NCI-H446 treated with DMSO at 0.1 percent for 48 hours (cell line): Measurements from ENCODE around the gene PSMC5.

Experiments
- DNase-seq: peaks from one replicate; lab custom pipeline; 2025; lab: John Stamatoyannopoulos, UW

The PSMC5 gene

GRCh38 chr17:63820963-63821561 is 6.2 kb upstream of the PSMC5 start:
- no peak for DNase-seq

DNA sequence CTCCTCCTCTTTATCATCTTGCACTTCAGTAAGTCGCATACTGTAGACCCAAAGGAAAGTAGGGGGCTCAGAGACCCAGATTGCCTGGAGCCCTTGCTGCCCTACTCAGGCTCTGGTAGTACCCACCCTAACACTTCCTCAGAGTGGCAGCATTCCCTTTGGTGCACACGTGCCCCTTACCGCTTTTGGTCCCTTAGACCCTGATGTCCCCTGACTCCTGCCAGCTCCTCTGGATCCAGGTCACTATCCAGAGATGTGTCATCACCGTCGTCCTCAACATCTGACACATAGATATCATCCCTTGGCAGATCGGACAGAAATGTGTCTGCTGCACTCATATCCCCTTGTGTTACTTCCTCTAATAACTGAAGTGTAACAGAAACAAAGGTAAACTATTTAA is 5.4 kb upstream of the PSMC5 start:
- DNase-seq: no peak

DNA sequence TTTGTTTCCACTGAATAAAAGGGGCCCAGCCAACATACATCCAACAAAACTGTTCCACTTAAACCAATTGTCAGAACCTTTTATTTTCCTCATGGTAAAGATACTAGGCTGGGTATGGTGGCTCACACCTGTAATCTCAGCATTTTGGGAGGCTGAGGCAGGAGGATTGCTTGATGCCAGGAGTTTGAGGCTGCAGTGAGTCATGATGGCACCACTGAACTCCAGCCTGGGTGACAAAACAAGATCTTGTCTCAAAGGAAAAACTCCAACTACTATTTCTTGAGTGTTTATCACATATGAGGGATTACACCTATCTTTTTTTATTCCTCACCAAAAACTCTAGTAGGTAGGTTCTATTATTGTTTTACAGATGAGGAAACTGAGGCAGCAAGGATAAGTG is 4.7 kb upstream of the PSMC5 start:
- no peak for DNase-seq

DNA sequence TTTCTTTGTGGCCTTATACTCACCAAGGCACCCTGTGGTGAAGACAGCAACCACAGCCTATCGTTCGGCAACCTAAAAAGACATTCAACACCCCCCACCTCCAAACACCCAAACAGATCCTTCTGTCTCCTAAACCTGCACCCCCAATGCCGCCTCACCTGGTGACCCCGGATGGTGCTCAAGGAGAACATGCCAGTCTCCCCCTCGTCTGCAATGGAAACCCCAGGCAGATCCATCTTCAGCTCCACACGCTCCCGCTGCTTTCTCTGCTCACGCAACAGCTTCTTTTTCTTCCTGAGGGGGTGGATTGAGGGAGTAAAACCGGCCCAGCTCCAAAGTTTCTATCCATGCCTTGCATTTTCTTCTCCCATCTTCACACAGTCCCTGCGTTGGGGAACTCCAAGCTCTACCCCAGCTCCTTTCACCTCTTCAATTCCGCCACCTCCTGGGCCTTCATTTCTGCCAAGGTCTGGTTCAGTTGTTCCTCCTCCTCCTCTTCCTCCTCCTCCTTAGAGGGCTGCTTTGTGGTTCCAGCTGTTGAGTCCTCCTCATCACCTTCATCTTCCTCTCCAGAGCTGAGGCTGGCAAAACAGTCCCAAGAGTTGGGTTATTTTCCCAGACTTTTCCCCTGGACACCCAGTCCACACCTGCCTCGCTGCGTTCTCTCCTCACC is 3.4 kb upstream of the PSMC5 start:
- DNase-seq: no peak

DNA sequence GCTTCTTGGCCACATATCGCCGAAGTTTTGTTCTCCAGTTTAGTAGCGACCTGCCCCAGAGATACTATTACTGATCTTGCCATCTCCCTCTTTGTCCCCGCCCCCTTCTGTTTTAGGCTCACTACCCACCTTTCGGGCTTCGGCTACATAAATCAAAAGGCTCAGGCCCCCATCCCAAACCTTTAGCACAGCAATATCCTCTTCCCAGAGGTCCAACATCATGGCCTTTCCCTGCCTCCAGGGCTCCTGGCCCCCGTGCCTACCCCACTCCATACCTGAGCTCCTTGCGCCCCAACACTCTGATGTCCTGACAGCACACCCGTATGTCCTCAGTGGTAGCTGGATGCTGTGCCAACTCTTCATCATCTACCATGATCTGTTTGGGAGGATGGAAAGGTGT is 2.9 kb upstream of the PSMC5 start:
- no peak for DNase-seq

- DNase-seq: no peak
Measured at GRCh38 chr17:63826468-63827001, 696 bp upstream of the PSMC5 start.

- no peak for DNase-seq
Measured at GRCh38 chr17:63827801-63828221, 580 bp downstream of the PSMC5 start.

- no peak for DNase-seq
Measured at GRCh38 chr17:63828936-63829335, 1.7 kb downstream of the PSMC5 start.

DNA sequence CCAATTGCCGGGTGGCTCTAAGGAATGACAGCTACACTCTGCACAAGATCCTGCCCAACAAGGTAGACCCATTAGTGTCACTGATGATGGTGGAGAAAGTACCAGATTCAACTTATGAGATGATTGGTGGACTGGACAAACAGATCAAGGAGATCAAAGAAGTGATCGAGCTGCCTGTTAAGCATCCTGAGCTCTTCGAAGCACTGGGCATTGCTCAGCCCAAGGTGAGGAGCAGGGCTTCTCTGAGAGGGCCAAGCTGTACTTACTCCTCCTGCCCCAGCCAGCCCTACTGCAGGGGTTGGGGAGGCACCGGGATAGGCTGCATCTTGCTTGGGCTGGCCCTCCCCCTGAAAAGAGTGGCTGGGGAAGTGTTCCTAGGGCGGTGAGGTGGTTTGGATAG is 3.0 kb downstream of the PSMC5 start:
- no peak for DNase-seq

DNA sequence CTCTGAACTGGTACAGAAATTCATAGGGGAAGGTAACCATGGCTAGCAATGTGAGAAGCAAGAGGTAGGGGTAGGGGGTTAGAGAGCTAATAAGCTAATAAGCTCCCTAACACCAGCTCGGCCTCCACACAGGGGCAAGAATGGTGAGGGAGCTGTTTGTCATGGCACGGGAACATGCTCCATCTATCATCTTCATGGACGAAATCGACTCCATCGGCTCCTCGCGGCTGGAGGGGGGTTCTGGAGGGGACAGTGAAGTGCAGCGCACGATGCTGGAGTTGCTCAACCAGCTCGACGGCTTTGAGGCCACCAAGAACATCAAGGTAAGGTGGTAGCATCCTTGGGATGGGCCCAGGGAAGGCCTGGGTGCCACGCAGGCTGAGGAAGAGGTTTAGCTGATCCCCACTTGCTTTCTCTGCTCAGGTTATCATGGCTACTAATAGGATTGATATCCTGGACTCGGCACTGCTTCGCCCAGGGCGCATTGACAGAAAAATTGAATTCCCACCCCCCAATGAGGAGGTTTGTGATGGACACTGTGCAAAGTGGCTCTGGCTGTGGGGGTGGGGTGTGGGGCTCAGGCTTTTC is 3.8 kb downstream of the PSMC5 start:
- DNase-seq: no peak

DNA sequence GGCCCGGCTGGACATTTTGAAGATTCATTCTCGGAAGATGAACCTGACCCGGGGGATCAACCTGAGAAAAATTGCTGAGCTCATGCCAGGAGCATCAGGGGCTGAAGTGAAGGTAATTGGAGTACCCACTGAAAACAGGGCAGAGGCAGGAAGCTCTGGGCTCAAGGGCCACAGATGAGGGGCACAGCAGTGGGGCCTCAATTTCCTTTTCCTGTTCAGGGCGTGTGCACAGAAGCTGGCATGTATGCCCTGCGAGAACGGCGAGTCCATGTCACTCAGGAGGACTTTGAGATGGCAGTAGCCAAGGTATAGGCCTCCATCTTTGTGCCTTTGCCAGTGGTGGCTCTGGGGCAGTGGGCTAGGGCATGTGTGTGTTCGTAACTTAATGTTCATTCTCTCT is 4.3 kb downstream of the PSMC5 start:
- no peak for DNase-seq

GRCh38 chr17:63832014-63832413 is 4.8 kb downstream of the PSMC5 start:
- DNase-seq: no peak

DNA sequence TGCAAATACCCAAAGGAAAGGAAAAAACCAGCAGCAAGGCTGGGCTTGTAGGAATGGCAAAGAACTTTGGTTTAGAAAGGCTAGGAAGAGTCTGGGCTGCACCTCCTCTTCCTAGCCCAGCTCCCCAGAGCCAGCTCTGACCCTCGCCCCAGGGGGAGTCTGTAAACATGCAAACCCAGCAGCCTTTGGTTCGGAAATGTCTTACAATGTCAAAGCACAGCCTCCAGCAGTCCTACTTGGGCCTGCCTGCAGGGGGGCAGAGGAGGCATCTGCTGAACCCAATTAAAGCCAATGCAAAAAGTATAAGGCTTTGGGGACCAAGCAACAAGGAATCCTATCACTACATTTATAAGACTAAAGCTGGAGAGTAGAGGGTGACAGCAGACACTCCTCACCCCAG is 5.2 kb downstream of the PSMC5 start:
- DNase-seq: no peak

DNA sequence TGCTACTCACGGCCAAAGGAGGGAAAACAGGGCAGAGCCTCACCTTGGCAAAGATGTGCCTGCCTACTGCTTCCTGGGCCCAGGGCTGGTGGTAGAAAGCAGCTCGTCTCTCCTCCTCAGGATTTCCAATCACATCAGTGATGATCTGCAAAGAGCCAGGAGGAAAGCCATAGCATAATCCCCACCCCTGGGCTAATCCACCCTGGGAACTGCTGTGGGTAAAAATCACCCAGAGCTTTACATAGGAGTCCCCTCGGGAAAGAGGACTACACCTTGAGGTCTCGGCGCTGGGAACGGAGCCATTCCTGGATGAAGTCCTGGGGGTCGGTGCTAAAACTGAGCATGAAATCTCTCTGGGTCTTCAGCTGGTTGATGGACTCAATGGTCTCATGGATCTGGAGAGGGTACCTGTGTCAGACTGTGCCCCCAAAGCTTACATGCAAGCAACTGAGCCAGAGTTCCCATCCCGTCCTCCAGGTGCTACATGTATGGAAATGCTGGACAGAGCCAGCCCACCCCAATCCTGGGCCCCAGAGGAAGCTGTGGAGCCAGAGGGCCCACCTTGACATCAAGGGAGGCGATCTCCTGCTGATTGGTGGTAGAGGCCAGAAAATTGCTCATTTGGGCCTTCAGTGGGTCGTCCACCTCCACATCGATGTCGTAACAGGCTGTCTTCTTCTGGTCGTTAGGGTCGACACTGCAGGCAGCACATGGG is 6.0 kb downstream of the PSMC5 start:
- DNase-seq: no peak

GRCh38 chr17:63833741-63834373 is 6.6 kb downstream of the PSMC5 start:
- DNase-seq: no peak

DNA sequence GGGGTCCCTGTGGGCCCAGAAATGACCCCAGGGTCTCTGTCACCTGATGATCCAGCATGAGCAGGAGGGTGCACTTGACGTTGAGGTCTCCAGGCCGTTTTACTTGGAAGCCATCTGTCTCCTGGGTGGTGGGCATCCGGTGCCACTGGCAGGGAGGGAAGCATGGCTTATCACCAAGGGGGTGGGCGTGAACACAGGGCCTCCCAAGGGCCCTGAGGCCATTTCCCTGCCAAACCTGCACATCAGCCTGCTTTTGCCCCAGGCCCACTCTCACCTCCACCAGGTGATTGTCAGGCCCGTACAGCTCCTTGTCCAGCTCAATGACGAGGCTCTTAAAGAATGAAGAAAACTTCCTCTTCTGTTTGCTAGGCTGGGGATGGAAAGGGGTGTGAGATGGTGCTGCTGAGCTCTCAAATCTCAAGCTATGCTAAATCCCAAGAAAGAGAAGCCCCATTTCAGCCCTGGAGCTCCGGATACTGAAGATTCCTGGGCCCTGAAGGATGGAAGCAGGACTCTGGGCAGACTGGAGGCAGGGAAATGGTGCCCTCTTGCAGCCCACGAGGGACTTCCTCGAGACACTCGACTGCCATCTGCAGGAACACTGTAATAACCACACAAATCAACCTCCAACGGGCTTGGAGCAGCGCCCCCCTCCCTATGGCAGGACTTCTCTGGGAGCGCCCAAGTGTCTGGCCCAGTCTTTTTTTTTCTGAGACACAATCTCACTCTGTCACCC is 7.4 kb downstream of the PSMC5 start:
- peak; percentile 32 for DNase-seq

- DNase-seq: no peak
Measured at GRCh38 chr17:63835167-63835720, 8.0 kb downstream of the PSMC5 start.

DNA sequence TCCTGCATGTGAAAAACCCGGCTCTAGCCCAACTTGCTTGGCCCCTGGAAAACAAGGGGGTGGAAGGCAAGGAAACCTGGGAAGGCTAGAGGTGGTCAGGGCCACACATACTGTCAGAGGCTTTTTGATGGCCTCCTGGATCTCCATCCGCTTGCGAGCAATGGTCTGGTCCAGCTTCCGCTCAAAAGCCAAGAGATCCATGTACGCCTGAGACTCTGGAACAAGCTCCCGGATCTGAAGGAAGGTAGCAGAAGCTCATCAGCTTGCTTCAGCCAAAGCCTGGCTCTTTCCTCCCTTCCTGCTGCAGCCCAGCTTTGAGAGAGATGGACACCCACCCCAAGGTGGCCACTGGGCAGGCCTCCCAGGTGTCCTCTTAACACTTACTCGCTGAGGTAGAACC is 9.6 kb downstream of the PSMC5 start:
- DNase-seq: no peak

GRCh38 chr17:63837480-63837879 is 10.2 kb downstream of the PSMC5 start:
- DNase-seq: no peak

DNA sequence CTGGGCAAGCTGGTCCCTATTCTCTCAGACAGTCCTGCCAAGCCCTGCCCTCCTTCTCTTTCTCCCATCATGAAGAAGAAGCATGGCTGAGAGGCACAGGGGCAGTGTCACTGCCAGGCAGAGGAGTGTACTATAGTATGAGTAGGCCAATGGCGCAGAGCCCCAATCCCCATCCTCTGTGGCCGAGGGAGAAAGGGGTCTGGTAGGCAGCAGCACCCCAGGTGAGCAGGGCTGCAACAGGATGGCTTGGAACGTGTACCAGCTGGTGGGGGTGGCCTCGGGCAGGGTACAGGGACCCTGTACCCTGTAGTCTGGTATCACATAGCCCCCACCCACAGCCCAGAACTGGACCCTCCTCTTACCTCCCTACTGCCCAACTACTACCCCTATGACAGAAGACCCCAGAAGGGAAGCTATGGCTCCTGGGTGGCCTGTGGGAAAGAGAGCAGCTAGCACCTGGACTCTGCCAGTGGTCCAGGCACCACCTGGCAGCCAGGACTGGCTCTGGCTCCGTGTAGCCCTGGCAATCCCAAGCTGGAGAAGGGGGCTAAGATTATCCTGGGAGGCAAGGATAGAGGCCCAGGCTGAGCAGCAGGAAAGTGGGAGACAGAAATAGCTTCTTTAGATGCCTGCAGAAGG is 10.8 kb downstream of the PSMC5 start:
- DNase-seq: no peak

DNA sequence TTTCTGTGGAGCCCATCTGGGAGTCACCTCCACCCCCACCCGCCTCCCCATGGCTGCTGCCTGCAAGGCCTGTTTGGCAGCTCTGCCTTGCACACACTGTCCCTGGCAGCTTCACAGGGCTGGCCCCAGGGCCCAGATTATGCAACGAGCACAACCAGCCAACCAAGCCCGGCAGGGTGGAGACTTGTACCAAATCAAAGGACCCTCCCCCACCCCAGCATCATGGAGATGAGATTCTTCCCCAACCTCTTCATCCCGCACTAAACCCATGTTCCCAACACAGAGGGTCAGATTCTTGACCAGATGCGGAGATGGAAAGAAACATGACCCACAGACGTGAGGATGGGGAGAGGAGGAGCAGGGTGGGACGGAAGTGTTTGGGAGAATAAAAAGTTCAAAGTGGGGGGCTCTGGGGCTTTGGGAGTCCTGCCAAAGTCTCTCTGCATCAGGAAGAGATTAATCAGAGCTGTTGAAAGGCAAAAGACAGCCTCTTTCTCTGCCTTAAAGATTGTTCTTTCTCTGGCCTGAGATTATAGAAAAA is 11.5 kb downstream of the PSMC5 start:
- peak; percentile 69 for DNase-seq
